ENCODE results near the gene PFKFB2. TPM values are rescaled to one million over a fixed set of nuclear protein-coding genes. Genes with fewer than 3 reads are reported as not detected.

PFKFB2 gene
- total RNA-seq, 2 experiments from 2014 or later = 3.2 to 4.0 TPM

DNA sequence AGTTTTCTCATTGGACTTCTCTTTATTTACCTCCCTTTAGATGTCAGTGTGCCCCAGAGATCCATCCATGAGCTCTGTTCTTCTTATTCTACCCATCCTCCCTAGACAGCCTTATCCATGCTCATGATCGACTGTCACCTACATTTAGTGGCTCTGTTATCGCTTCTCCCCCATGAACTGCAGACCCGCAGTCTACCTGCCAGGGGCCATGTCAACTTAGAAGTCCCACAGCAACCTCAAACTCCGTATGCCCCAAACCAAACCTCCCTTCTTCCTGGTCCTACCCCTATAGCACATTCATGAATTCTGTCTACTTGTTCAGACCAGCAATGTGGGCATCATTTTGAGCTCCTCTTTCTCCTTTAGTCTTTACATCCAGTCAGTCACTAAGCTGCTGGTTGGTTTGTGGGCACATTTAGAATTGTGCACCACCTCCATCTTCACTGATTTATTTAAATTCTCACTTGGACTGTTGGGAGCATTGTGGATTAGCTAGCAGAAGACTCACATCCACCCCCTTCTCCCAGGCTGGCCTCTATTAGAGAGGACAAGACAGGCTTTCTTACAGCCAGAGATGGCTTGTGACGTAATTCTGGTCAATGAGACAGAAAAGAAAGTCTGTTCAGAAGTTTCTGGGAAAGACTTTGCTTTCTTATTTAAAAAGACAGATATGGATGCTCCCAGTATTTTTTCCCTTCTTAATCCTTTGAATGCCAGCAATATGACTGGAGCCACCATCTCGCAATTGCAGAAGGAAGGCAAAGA is 39.6 kb upstream of the PFKFB2 start:
- H3K27ac Mint-ChIP-seq = no peak overlapping the region
- Histone ChIP-seq H3K27ac (ENCODE audit: low read depth in 1 of 2, low read length in 2 of 2) (no peak overlapping the region), H3K4me1 (ENCODE audit: insufficient read depth, low read length) (no peaks in the 10 kb centered on the region), H3K36me3 (ENCODE audit: insufficient read depth, low read length) (no peaks in the 10 kb centered on the region), H3K4me3 (ENCODE audit: low read length) (no peak overlapping the region), H3K9me3 (ENCODE audit: control insufficient read depth in 1 of 2, insufficient read depth in 1 of 2, low read length in 2 of 2) (no peaks in the 10 kb centered on the region), H3K27me3 (ENCODE audit: control insufficient read depth in 1 of 2, insufficient read depth in 2 of 2, low read length in 2 of 2) (peaks cover 5 to 9% of the 10 kb centered on the region in 2 experiments)
- DNase-seq = no peak
- peaks cover 20% of the 10 kb centered on the region for H3K27me3 Mint-ChIP-seq
- ATAC-seq (ENCODE audit: poor library complexity) = no peak
- intact Hi-C loops (cut with DNase I, micrococcal nuclease) = loop anchor here in 1 of 2 experiments (1.0 kb wide), 1 partner anchor 40 kb away; no protein-coding TSS in a partner anchor
- TF ChIP-seq CTCF (IDR thresholded peaks at IDR 0.05) = no peak
- H3K4me1 Mint-ChIP-seq (ENCODE audit: low read depth) = no peaks in the 10 kb centered on the region
- no peak overlapping the region for H3K4me3 Mint-ChIP-seq
- H3K36me3 Mint-ChIP-seq (ENCODE audit: low read depth) = no peaks in the 10 kb centered on the region
- CTCF ChIA-PET = no interaction called here
- POLR2A ChIA-PET = no interaction called here
- H3K9me3 Mint-ChIP-seq = no peaks in the 10 kb centered on the region

GRCh38 chr1:207014728-207015127 is 38.3 kb upstream of the PFKFB2 start:
- Histone ChIP-seq H3K27ac (ENCODE audit: low read depth in 1 of 2, low read length in 2 of 2) (no peak overlapping the region), H3K27me3 (ENCODE audit: control insufficient read depth in 1 of 2, insufficient read depth in 2 of 2, low read length in 2 of 2) (peaks cover 5 to 9% of the 10 kb centered on the region in 2 experiments), H3K4me3 (ENCODE audit: low read length) (no peak overlapping the region), H3K36me3 (ENCODE audit: insufficient read depth, low read length) (no peaks in the 10 kb centered on the region), H3K4me1 (ENCODE audit: insufficient read depth, low read length) (no peaks in the 10 kb centered on the region), H3K9me3 (ENCODE audit: control insufficient read depth in 1 of 2, insufficient read depth in 1 of 2, low read length in 2 of 2) (no peaks in the 10 kb centered on the region)
- Mint-ChIP-seq H3K36me3 (ENCODE audit: low read depth) (no peaks in the 10 kb centered on the region), H3K4me1 (ENCODE audit: low read depth) (no peaks in the 10 kb centered on the region), H3K27me3 (peaks cover 31% of the 10 kb centered on the region), H3K4me3 (no peak overlapping the region), H3K9me3 (no peaks in the 10 kb centered on the region), H3K27ac (no peak overlapping the region)
- no peak for TF ChIP-seq CTCF (IDR thresholded peaks at IDR 0.05)
- intact Hi-C loops (cut with DNase I, micrococcal nuclease) = loop anchor here in 1 of 2 experiments (1.0 kb wide), 1 partner anchor 41 kb away; no protein-coding TSS in a partner anchor
- DNase-seq = no peak
- ChIA-PET POLR2A (no interaction called here), CTCF (no interaction called here)
- ATAC-seq (ENCODE audit: poor library complexity) = no peak

DNA sequence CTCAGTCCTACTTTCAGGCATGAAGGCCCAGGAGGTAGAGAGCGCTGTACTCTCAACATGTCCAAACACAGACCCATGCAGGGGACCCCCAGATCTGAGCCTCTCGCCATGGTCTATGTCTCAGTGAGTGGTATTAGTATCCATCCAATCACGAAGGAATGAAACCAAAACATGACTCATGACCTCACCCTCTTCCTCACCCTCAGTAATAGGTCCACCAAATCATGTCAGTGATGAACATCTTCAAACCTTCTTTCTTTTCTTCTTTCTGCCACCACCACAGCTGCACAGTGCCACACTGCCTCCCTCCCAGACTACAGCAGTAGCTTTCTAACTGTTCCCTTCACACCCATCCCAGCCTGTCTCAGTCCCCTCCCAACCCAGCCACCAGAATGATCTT is 37.3 kb upstream of the PFKFB2 start:
- ATAC-seq (ENCODE audit: poor library complexity) = no peak
- CTCF ChIA-PET = no interaction called here
- no peaks in the 10 kb centered on the region for H3K9me3 Mint-ChIP-seq
- intact Hi-C loops (cut with DNase I, micrococcal nuclease) = no loop called here
- POLR2A ChIA-PET = no interaction called here
- H3K27me3 ChIP-seq (ENCODE audit: control insufficient read depth in 1 of 2, insufficient read depth in 2 of 2, low read length in 2 of 2) = peaks cover 5 to 9% of the 10 kb centered on the region in 2 experiments
- no peak overlapping the region for H3K27ac ChIP-seq (ENCODE audit: low read depth in 1 of 2, low read length in 2 of 2)
- no peak for DNase-seq
- no peaks in the 10 kb centered on the region for H3K36me3 Mint-ChIP-seq (ENCODE audit: low read depth)
- H3K4me1 Mint-ChIP-seq (ENCODE audit: low read depth) = no peaks in the 10 kb centered on the region
- no peak overlapping the region for H3K27ac Mint-ChIP-seq
- no peak overlapping the region for H3K4me3 Mint-ChIP-seq
- peaks cover 33% of the 10 kb centered on the region for H3K27me3 Mint-ChIP-seq
- no peak overlapping the region for H3K4me3 ChIP-seq (ENCODE audit: low read length)
- TF ChIP-seq CTCF (IDR thresholded peaks at IDR 0.05) = no peak
- no peaks in the 10 kb centered on the region for H3K9me3 ChIP-seq (ENCODE audit: control insufficient read depth in 1 of 2, insufficient read depth in 1 of 2, low read length in 2 of 2)
- no peaks in the 10 kb centered on the region for H3K36me3 ChIP-seq (ENCODE audit: insufficient read depth, low read length)
- no peaks in the 10 kb centered on the region for H3K4me1 ChIP-seq (ENCODE audit: insufficient read depth, low read length)
